Heart left ventricle (tissue), 16 donors: ENCODE results near the gene CABYR. TPM values are rescaled to one million over a fixed set of nuclear protein-coding genes. Genes with fewer than 3 reads are reported as not detected.

ENCODE experiments used
- ATAC-seq, 4 donors: fragments of 200-7000 bp; cut with Tn5 transposase; one replicate each; pipeline ENCODE4 v1.9.1; 2020 to 2022; ENCODE audit warnings: moderate library complexity in 4 of 4, mild to moderate bottlenecking in 3 of 4, moderate number of reproducible peaks in 1 of 4
- DNase-seq, 5 donors: peaks; one replicate each; pipeline ENCODE4 v3.0.0-alpha.2; 2020
- H3K27ac ChIP-seq, 12 donors: fragments of 200-600 bp; sonication (generic) in 4 of 12; one replicate each; pipeline versions ENCODE4 v1.5.0 to v1.8.0; 2016 to 2022; ENCODE audit warnings: mild to moderate bottlenecking in 2 of 12
- H3K27me3 ChIP-seq, 9 donors: fragments of 200-600 bp; sonication (generic) in 2 of 9; one replicate each; pipeline versions ENCODE4 v1.5.1 to v1.8.0; 2016 to 2022; ENCODE audit warnings: mild to moderate bottlenecking in 3 of 9
- H3K36me3 ChIP-seq, 9 donors: fragments of 200-600 bp; sonication (generic) in 2 of 9; one replicate each; pipeline versions ENCODE4 v1.5.0 to v1.8.0; 2018 to 2022; ENCODE audit warnings: mild to moderate bottlenecking in 2 of 9
- H3K4me1 ChIP-seq, 12 donors: fragments of 200-600 bp; sonication (generic) in 4 of 12; one replicate each; pipeline versions ENCODE4 v1.5.0 to v1.8.0; 2016 to 2022; ENCODE audit warnings: mild to moderate bottlenecking in 3 of 12
- H3K4me3 ChIP-seq, 12 donors: fragments of 200-600 bp; sonication (generic) in 4 of 12; one replicate each; pipeline versions ENCODE4 v1.5.0 to v1.8.0; 2017 to 2022; ENCODE audit warnings: mild to moderate bottlenecking in 9 of 12, moderate library complexity in 4 of 12
- H3K9me3 ChIP-seq, 12 donors: fragments of 200-600 bp; sonication (generic) in 4 of 12; one replicate each; pipeline versions ENCODE4 v1.5.0 to v1.8.0; 2016 to 2022; ENCODE audit warnings: mild to moderate bottlenecking in 1 of 12
- CTCF ChIP-seq, 12 donors: fragments of 200-600 bp; sonication (generic) in 4 of 12; IDR thresholded peaks; one replicate each; pipeline versions ENCODE4 v1.5.0 to v1.8.0; 2018 to 2022; ENCODE audit warnings: antibody characterized with exemption in 12 of 12, mild to moderate bottlenecking in 5 of 12
- POLR2A ChIP-seq, 2 donors: fragments of 450-650 bp; IDR thresholded peaks; one replicate each; pipeline ENCODE4 v1.6.1; 2017; ENCODE audit warnings: antibody characterized with exemption in 2 of 2, mild to moderate bottlenecking in 2 of 2, moderate library complexity in 2 of 2
- WGBS, 4 donors: extraction: QIAGEN DNeasy Blood & Tissue Kit in 2 of 4; methylation state at CpG; one replicate each; pipeline versions ENCODE4 v1.1.5 to v1.1.7; 2013 to 2018; 5-methylcytosine and 5-hydroxymethylcytosine counted together
- intact Hi-C, 10 donors: fragments of 100-400 bp; cut with DNase I; formaldehyde crosslinking; loops; one replicate each; pipeline versions ENCODE4 v1.11.1 to v1.14.2; 2022
- polyA plus RNA-seq, 2 donors: library from polyadenylated mRNA; stranded (reverse); fragments of 200-250 nt; gene quantifications; one replicate each; pipeline ENCODE4 v1.2.3, GENCODE V29; 2013
- total RNA-seq, 9 donors: library from RNA; depleted of rRNA in 2 of 9; stranded (reverse); fragments of >200 nt in 2 of 9; fragmentation: NEBNext Ultra II Directional in 3 of 9; extraction: Animal tissue kit (Norgen Biotek cat#: 25700) in 3 of 9; gene quantifications; one replicate each; pipeline versions ENCODE4 v1.1.0 to v1.2.4, GENCODE V29; 2016 to 2023
- donor health status: ischemic (EF 13 %, LVEDD 7.1; RV severe dilation, severe dysfunction).
- donor health status: healthy with polysubstance abuse.
- donor health status: DM: no; HTN: yes; CAD: no.
- donor health status: DM: no; HTN: no; CAD: no.
- donor health status: ischemic (EF 25% LVEDD 6.9; RV normal size, moderate dysfunction).
- donor health status: ischemic (EF 25% LVEDD 5.7; RV mildly dilated, moderate dysfunction).
- donor health status: healthy.
- donor health status: DM: yes; HTN: yes; CAD: no.
- donor health status: ischemic (EF 35%, LVEDD 5.7; RV mildly dilated, moderate dysfunction).
- donor health status: nonischemic (EF 11% LVEDD 7.7; RV severe dilation, severe dysfunction).
- donor health status: DM: yes; HTN: yes; CAD: no.
- donor health status: PGD.
- donor health status: ischemic (EF 29% LVEDD 5.4; RV normal size, mild dysfunction).
- donor health status: nonischemic (EF 23%, LVEDD 6.1; RV moderate dilation, normal function).

Gene CABYR
- total and polyA plus RNA-seq, 11 donors, result 0.10 to 1.0 (median 0.61) TPM; not detected in 4

DNA sequence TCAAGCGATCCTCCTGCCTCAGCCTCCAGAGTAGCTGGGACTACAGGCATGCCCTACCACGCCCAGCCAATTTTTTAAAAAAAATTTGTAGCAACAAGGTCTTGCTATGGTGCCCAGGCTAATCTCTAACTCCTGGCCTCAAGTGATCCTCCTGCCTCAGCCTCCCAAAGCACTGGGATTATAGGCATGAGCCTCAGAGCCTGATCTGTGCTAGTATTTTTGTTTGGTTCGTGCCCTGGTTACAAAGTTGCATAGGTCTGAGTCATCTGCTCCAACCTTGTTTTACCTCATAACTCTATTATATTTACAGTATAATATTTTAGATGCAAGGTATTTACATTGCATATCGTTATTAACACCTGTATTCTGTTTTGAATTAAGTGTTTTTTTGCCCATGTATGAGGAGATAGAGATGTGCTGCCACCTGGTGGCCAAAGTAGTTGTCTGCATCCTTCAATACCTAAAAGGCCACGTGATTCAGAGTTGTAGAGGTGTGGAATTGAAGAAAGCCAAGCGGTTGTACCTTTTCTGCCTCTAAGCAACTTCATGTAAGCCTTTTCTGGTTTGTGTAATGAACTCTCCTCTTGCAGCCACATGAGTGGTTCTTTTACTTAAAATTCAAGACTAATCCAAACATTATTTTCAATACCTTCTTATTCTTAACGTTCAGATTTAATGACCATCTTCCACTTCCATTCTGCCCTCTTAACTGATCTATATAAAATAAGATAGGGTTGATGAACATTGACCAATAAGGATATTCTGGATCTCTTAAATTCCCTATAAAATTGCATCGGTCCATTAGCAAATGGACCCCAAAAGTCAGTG lies 19.9 kb upstream of the CABYR start:
- no peaks in the 10 kb centered on the region for H3K9me3 ChIP-seq
- no peaks in the 10 kb centered on the region for H3K27me3 ChIP-seq
- DNase-seq (peak in 4 of 5 donors; percentile 42 to 69 (median 53)), ATAC-seq (peak in 3 of 4 donors; percentile 59 to 75 (median 71))
- intact Hi-C loops, result loop anchor here in 9 of 10 donors (5.0 to 10.0 kb wide), 15 partner anchors 94 to 497 kb away; partner anchors contain the start of gene TTC39C (in 4 of the 9)
- no peak overlapping the region for H3K27ac ChIP-seq
- TF ChIP-seq CTCF (IDR thresholded peaks at IDR 0.05), result peak; percentile 85 to 97 (median 94)
- TF ChIP-seq POLR2A (IDR thresholded peaks at IDR 0.05), result no peak
- peaks cover 0 to 8% (median 0%) of the 10 kb centered on the region in 12 donors for H3K4me1 ChIP-seq
- no peak overlapping the region for H3K4me3 ChIP-seq
- 49 to 62% (median 58%) methylated on average over 8 of the region's 8 CpGs for WGBS, 4 donors
- peaks cover 0 to 31% (median 0%) of the 10 kb centered on the region in 9 donors for H3K36me3 ChIP-seq

GRCh38 chr18:24120676-24121075 lies 18.2 kb upstream of the CABYR start:
- intact Hi-C loops, result no loop called here
- no peak for DNase-seq
- TF ChIP-seq POLR2A (IDR thresholded peaks at IDR 0.05) (no peak), CTCF (IDR thresholded peaks at IDR 0.05) (no peak)
- H3K27ac ChIP-seq, result no peak overlapping the region
- no peaks in the 10 kb centered on the region for H3K27me3 ChIP-seq
- peaks cover 0 to 45% (median 0%) of the 10 kb centered on the region in 9 donors for H3K36me3 ChIP-seq
- H3K9me3 ChIP-seq, result no peaks in the 10 kb centered on the region
- ATAC-seq, result no peak
- WGBS, 4 donors, result 95 to 99% (median 96%) methylated on average over 4 of the region's 4 CpGs
- no peak overlapping the region for H3K4me3 ChIP-seq
- peaks cover 0 to 4% (median 0%) of the 10 kb centered on the region in 12 donors for H3K4me1 ChIP-seq

- intact Hi-C loops, result no loop called here
- 92 to 97% (median 95%) methylated on average over 2 of the region's 2 CpGs for WGBS, 4 donors
- no peak for DNase-seq
These were observed 17.2 kb upstream of the CABYR start for GRCh38 chr18:24121625-24122024.

More at GRCh38 chr18:24121625-24122024, 17.2 kb upstream of the CABYR start:
- peak in 1 of 4 donors; percentile 47 for ATAC-seq
- no peak overlapping the region for H3K27ac ChIP-seq
- no peak overlapping the region for H3K4me3 ChIP-seq
- peaks cover 0 to 51% (median 0%) of the 10 kb centered on the region in 9 donors for H3K36me3 ChIP-seq
- no peaks in the 10 kb centered on the region for H3K27me3 ChIP-seq
- H3K9me3 ChIP-seq, result no peaks in the 10 kb centered on the region
- peaks cover 0 to 4% (median 0%) of the 10 kb centered on the region in 12 donors for H3K4me1 ChIP-seq
- TF ChIP-seq CTCF (IDR thresholded peaks at IDR 0.05), result no peak
- TF ChIP-seq POLR2A (IDR thresholded peaks at IDR 0.05), result no peak
